CD1c-positive myeloid dendritic cell (primary cell): ENCODE measurements around the gene FUT6.

Experiments used
- DNase-seq: peaks from one replicate; pipeline ENCODE4 v3.0.0-alpha.2; 2016; ENCODE audit errors: extremely low spot score

The FUT6 gene

GRCh38 chr19:5827891-5828660 is 11.4 kb downstream of the FUT6 start:
- peak; percentile 97 for DNase-seq

GRCh38 chr19:5827342-5827890 is 12.1 kb downstream of the FUT6 start:
- DNase-seq: no peak

DNA sequence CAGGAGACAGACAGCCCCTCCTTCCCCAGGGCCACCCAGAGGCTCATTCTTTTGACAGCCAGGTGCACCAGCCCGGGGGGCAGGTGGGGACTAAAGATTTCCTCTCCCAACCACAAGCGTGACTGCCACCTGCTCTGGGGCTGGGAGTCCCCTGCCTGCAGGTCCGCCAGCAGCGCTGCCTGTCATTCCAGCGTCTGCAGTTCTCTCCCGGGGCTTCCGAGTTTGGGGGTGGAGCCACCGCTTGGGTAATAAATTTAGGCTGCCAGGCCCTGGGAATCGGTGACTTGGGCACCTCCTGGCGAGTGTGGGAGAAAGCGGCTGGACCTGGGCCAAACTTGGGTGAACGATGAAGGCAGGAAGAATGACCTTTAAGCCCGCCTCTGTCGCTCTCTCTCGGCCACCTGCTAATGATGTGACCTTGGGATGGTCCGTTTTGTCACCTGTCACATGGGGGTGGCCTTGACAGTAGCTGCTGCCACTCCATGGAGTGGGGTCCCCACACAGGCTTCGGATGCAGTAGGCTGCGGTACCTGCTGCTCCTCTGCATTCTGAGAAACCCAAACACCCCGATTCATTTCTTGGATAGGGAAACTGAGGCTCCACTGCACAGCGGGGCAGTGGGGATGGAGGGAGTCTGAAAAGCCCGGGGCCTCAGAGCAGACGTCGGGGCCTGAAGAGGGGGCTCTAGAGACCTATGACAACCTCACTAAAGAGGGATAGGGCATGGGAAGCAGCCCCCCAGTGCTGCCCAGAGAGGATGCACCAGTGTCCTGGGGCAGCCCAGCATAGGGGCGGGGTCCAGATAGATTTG is 12.8 kb downstream of the FUT6 start:
- DNase-seq: peak; percentile 60

DNA sequence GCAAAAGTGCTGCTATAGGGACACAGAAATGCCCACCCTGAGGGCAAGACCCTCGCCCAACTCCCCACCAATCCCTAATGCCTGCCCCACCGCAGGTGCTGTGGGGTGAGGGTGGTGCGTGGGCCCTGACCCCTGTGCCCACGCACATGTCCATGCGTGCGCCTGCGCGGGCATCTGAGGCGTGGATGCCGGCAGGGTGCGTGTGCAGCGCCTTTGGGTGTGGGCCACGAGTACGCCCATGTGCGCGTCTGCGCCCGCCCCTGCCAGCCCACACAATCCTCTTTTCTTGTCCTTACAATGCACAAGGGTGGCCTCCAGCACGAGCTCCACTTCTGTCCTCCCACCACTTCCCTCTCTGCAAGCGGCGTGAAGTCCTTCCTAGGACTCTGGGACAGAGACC is 14.3 kb downstream of the FUT6 start:
- DNase-seq: peak; percentile 38

GRCh38 chr19:5824751-5825150 is 14.8 kb downstream of the FUT6 start:
- DNase-seq: no peak

DNA sequence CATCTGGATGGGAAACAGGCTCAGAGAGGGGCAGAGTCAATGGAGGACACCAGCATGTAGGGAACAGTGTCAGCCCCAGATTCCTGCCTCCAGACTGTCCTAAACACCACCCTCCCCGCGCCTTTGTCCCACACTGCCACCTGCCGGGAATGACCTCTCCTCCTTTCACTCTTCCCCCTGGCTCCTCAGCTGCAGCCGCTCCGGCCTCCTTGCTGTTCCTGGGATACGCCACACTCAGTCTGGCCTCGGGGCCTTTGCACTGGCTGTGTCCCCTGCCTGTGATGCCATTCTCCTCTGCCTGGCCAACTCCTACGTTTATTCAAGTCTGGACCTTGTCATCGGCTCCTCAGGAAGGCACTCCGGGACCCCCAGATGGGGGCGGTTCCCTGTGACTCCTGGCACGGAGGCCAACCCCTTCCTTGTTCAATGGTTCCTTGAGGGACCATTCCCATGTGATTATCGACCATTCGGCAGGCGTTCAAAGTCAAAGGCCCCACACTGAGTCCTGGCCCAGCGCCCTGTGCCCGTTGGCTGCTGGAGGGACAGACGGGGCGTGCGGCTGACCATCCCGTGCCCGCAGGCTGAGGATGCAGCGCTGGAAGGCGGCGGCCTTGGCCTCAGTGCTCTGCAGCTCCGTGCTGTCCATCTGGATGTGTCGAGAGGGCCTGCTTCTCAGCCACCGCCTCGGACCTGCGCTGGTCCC is 15.8 kb downstream of the FUT6 start:
- no peak for DNase-seq

DNA sequence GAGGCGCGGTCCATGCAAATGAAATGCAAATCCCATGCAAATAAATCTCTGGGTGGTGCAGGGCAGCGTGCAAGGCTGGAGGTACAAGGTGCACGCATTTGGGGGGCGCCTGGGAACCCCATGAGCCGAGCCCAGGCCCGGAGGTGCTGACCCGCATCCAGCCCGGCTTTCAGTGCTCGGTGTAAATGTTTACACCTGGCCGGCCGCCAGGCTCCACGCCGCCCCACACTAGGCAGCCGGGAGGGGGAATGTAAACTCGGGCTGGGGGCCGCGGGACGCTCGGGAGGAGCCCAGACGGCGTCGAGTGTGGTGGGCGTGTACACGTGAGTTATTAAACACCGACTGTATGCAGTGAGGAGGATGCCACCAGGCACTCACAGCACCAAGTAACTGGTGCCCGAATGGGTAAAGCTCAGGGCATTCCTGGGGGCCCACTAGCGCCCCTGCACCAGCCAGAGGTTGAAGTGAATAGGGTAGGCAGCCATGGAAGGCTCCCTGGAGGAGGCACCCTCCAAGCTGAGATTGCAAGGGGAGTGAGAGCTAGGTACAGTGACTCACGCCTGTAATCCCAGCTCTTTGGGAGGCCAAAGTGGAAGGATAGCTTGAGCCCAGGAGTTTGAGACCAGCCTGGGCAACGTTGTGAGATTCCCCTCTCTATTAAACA is 17.2 kb downstream of the FUT6 start:
- no peak for DNase-seq

- no peak for DNase-seq
Observed at GRCh38 chr19:5821521-5822180, 17.9 kb downstream of the FUT6 start.

DNA sequence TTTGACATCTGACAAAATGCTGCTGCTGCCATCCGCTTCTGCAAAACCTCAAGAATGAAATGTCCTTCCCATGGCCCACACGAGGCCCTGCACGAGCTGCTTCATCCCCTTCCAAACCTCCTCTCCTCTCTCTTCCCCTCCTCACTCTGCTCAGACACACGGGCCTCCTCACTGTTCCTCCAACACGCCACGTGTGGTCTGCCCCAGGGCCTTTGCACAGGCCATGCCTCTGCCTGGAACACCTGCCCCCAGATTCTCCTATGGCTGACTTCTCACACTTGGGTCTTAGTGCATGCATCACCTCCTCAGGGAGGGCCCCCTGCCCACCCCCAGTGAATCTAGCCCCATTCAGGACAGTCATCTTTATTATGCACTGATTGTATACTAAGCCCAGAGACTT is 18.7 kb downstream of the FUT6 start:
- no peak for DNase-seq

DNA sequence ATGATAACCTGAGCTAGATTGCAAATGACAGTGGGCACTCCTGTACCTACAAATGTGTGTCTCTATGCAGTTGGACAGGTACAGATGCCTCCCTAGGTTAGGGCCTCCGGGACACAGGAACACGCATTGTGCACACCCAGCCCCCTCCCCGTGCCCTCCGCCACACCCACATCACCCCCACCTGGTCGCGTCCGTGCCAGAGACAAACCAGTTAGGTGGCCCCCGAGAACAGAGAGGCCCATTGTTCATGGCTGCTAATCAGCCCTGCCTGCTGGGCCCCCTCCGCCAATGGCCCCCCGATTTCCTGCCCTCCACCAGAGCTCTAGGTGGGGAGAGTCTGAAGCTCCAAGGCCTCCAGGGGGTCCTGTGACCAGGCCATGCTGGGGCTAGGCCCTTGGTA is 20.9 kb downstream of the FUT6 start:
- DNase-seq: no peak

DNA sequence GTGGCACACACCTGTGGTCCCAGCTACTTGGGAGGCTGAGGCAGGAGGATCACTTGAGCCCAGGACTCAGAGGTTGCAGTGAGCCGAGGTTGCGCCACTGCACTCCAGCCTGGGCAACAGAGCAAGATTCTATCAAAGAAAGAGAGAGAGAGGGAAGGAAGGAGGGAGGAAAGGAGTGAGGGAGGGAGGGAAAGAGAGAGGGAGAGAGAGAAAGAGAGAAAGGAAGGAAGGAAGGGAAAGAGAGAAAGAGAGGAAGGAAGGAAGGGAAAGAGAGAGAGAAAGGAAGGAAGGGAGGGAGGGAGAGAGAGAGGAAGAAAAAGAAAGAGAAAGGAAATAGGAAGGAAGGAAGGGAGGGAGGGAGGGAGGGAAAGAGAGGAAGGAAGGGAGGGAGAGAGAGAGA is 22.3 kb downstream of the FUT6 start:
- no peak for DNase-seq

GRCh38 chr19:5814852-5815246 is 24.7 kb downstream of the FUT6 start:
- DNase-seq: no peak

DNA sequence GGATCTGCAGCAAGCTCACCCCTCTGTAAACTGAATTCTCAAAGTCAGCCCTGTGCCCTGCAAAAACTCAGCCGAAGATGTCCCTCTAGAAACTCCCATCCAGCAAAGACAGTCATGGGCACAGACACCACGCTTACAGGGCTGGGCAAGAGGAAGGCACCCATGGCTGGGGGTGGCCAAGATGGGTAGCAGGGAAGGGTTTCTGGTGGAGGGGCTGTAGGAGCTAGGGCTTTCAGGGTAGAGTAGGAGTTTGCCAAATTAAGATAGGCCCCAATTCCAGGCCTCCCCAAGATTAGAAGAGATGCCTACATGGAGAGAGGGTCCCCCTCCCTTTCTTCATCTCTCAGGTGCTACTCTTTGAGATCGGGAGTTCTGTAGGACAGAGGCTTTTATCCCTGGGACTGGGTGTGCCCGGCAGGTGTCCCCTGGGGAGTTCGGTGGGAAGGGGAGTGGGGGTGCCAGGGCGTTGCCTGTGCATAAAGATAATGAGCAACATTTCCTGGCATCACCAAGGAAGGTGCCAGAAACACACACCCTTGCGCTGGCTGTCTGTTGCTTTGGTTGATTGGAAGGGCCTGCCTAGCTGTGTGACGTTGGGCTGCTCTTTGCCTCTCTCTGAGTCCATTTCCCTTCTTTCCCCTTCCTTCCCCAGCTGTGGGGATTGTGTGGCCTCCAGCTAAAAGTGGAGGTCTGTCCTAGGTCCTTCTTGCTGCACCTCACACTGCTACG is 25.2 kb downstream of the FUT6 start:
- no peak for DNase-seq

- no peak for DNase-seq
Observed at GRCh38 chr19:5811117-5811516, 28.4 kb downstream of the FUT6 start.

- no peak for DNase-seq
Observed at GRCh38 chr19:5809469-5809868, 30.0 kb downstream of the FUT6 start.

- DNase-seq: no peak
Observed at GRCh38 chr19:5809053-5809452, 30.4 kb downstream of the FUT6 start.

DNA sequence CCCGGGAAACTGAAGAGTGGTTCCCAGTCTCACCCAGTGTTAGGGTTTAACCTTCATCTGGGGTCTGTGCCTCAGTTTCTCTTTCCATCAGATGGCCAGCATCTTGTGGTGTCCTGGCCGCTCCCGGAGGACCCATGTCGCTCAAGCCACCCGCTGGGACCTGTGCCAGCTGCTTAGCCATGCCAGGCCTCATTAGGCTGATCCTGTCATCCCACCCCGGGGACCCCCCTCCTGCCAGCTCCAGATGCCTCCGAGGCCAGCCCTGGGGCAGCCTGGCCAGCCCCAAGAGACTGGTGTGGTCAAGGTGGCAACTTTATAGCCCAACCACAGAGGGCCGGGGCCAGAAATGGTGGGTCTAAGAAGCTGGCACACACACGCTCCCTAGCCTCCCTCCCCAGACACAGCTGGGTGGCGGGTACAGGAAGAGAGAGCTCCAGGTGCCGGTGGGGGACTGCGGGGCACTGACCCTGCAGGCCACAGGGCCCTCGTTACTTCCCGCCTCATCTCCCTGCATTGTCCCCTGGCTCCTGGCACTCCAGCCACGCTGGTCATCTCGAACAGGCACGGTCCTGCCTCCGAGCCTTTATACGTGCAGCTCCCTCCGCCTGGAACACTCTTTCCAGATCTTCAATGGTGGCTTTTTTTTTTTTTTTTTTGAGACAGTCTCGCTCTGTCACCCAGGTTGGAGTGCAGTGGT is 31.2 kb downstream of the FUT6 start:
- DNase-seq: no peak

- no peak for DNase-seq
Observed at GRCh38 chr19:5806905-5807304, 32.6 kb downstream of the FUT6 start.

DNA sequence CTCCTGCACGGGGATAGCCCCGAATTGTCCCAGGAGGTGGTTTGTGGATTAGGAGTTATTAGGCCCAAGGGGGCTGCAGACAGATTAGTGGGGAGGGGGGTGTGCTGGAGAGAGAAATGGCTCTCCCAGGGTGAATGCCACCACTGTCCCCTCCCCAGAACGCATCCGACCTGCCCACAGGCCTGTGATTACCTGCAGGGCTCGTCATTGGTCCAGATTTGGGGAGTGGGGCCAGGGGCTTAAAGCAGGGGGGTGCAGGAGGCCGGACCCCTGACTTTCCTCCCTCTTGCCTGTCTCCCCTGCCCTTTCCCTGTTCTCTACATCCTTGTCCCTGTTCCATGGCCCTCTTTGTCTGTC is 33.4 kb downstream of the FUT6 start:
- no peak for DNase-seq
